Neural progenitor cell (in vitro differentiated cells): Measurements from ENCODE around the gene PRICKLE1. TPM values are rescaled to one million over a fixed set of nuclear protein-coding genes. Genes with fewer than 3 reads are reported as not detected.

Experiments used
- DNase-seq: peaks from one replicate; pipeline ENCODE4 v3.0.0-alpha.2; 2016; ENCODE audit warnings: low spot score
- H2AFZ ChIP-seq: fragments of 200-600 bp; sonication (generic); replicated peaks from 2 replicates; pipeline ENCODE4 v1.6.1; 2016; ENCODE audit warnings: antibody characterized with exemption
- H3F3A ChIP-seq: fragments of 200-600 bp; sonication (generic); 2 replicates; pipeline ENCODE4 v1.6.1; 2016; ENCODE audit warnings: antibody characterized with exemption, low read depth
- H3K27ac ChIP-seq: fragments of 200-600 bp; sonication (generic); 2 replicates; pipeline ENCODE4 v1.5.1; 2016; ENCODE audit warnings: mild to moderate bottlenecking
- H3K27me3 ChIP-seq: fragments of 200-600 bp; sonication (generic); 2 replicates; pipeline ENCODE4 v1.6.1; 2016; ENCODE audit warnings: mild to moderate bottlenecking, moderate library complexity
- H3K36me3 ChIP-seq: fragments of 200-600 bp; sonication (generic); 2 replicates; pipeline ENCODE4 v1.5.1; 2016
- H3K4me1 ChIP-seq: fragments of 200-600 bp; sonication (generic); 2 replicates; pipeline ENCODE4 v1.6.1; 2016; ENCODE audit warnings: mixed run types
- H3K4me2 ChIP-seq: fragments of 200-600 bp; sonication (generic); 2 replicates; pipeline ENCODE4 v1.6.1; 2016
- H3K4me3 ChIP-seq: fragments of 200-600 bp; sonication (generic); 2 replicates; pipeline ENCODE4 v1.5.1; 2016
- H3K79me2 ChIP-seq: fragments of 200-600 bp; sonication (generic); 2 replicates; pipeline ENCODE4 v1.6.1; 2016; ENCODE audit warnings: low read depth
- H3K9ac ChIP-seq: fragments of 200-600 bp; sonication (generic); 2 replicates; pipeline ENCODE4 v1.6.1; 2016
- H3K9me3 ChIP-seq: fragments of 200-600 bp; sonication (generic); 2 replicates; pipeline ENCODE4 v1.5.1; 2016; ENCODE audit warnings: low read depth
- H4K20me1 ChIP-seq: fragments of 200-600 bp; sonication (generic); 2 replicates; pipeline ENCODE4 v1.6.1; 2016; ENCODE audit warnings: low read depth
- H3K27ac Mint-ChIP-seq: 3 replicates; pipeline ENCODE4 v1.8.0; 2021; ENCODE audit warnings: mixed read lengths
- H3K27me3 Mint-ChIP-seq: 2 replicates; pipeline ENCODE4 v1.8.0; 2022; ENCODE audit warnings: low read depth, mild to moderate bottlenecking, inconsistent platforms, moderate library complexity, mixed read lengths; ENCODE audit not compliant: insufficient read depth
- H3K36me3 Mint-ChIP-seq: 3 replicates; pipeline ENCODE4 v1.8.0; 2021; ENCODE audit warnings: mixed read lengths
- H3K4me1 Mint-ChIP-seq: 3 replicates; pipeline ENCODE4 v1.8.0; 2021; ENCODE audit warnings: mixed read lengths
- H3K4me3 Mint-ChIP-seq: 3 replicates; pipeline ENCODE4 v1.8.0; 2021; ENCODE audit warnings: mild to moderate bottlenecking, moderate library complexity, mixed read lengths
- H3K9me3 Mint-ChIP-seq: 3 replicates; pipeline ENCODE4 v1.8.0; 2020; ENCODE audit warnings: mixed read lengths
- EZH2 ChIP-seq: fragments of 200-600 bp; sonication (generic); IDR thresholded peaks from 2 replicates; pipeline ENCODE4 v1.6.1; 2017; ENCODE audit warnings: antibody characterized with exemption, mild to moderate bottlenecking, moderate library complexity
- EZH2phosphoT487 ChIP-seq: fragments of 200-600 bp; sonication (generic); IDR thresholded peaks from 2 replicates; pipeline ENCODE4 v1.6.1; 2017; ENCODE audit warnings: antibody characterized with exemption
- total RNA-seq: library from RNA; depleted of rRNA; stranded (reverse); fragments of >200 nt; gene quantifications from 2 replicates; pipeline ENCODE4 v1.2.3, GENCODE V29; 2015; ENCODE audit warnings: low replicate concordance
- TF ChIP-seq, protein P1 (sequence below): fragments of 200-600 bp; sonication (generic); IDR thresholded peaks from 2 replicates; pipeline ENCODE4 v1.5.1; 2017; ENCODE audit warnings: antibody characterized with exemption, mild to moderate bottlenecking

PRICKLE1 gene
- total RNA-seq, 1 donor from 2014 or later = 4.0 TPM

DNA sequence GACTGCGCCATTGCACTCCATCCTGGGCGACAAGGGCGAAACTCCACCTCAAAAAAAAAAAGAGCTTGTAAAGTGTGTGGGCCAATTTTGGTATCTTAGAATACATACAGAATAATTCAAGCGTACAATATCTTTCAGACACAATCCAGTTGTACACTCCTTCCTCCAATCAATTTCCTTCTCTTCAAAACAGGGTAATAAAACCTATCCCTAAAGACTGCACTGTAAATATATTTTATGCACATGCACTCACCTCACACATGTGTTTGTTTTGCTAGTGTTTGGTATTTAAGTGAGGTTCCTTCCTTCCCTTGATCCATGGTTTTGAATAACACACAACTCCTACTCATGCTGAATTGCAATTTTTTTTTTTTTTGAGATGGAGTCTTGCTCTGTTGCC is 125.9 kb downstream of the PRICKLE1 start:
- H3K4me1 Mint-ChIP-seq = peaks cover 4% of the 10 kb centered on the region
- H3K4me3 Mint-ChIP-seq = no peak overlapping the region
- H2AFZ ChIP-seq = no peak overlapping the region
- H3K4me3 ChIP-seq = no peak overlapping the region
- no peaks in the 10 kb centered on the region for H3K79me2 ChIP-seq
- no peaks in the 10 kb centered on the region for H3F3A ChIP-seq
- H3K27me3 Mint-ChIP-seq = no peaks in the 10 kb centered on the region
- H3K9ac ChIP-seq = no peak overlapping the region
- no peaks in the 10 kb centered on the region for H3K9me3 Mint-ChIP-seq
- H3K27ac Mint-ChIP-seq = no peak overlapping the region
- TF ChIP-seq, protein P1, sequence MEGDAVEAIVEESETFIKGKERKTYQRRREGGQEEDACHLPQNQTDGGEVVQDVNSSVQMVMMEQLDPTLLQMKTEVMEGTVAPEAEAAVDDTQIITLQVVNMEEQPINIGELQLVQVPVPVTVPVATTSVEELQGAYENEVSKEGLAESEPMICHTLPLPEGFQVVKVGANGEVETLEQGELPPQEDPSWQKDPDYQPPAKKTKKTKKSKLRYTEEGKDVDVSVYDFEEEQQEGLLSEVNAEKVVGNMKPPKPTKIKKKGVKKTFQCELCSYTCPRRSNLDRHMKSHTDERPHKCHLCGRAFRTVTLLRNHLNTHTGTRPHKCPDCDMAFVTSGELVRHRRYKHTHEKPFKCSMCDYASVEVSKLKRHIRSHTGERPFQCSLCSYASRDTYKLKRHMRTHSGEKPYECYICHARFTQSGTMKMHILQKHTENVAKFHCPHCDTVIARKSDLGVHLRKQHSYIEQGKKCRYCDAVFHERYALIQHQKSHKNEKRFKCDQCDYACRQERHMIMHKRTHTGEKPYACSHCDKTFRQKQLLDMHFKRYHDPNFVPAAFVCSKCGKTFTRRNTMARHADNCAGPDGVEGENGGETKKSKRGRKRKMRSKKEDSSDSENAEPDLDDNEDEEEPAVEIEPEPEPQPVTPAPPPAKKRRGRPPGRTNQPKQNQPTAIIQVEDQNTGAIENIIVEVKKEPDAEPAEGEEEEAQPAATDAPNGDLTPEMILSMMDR = no peak
- no peak for TF ChIP-seq EZH2
- TF ChIP-seq EZH2phosphoT487 = no peak
- no peaks in the 10 kb centered on the region for H4K20me1 ChIP-seq
- no peaks in the 10 kb centered on the region for H3K9me3 ChIP-seq
- no peaks in the 10 kb centered on the region for H3K27me3 ChIP-seq
- H3K4me1 ChIP-seq = peaks cover under 1% of the 10 kb centered on the region
- H3K4me2 ChIP-seq = no peak overlapping the region
- H3K27ac ChIP-seq = no peak overlapping the region
- H3K36me3 ChIP-seq = no peaks in the 10 kb centered on the region
- DNase-seq = no peak
- H3K36me3 Mint-ChIP-seq = peaks cover 25% of the 10 kb centered on the region

DNA sequence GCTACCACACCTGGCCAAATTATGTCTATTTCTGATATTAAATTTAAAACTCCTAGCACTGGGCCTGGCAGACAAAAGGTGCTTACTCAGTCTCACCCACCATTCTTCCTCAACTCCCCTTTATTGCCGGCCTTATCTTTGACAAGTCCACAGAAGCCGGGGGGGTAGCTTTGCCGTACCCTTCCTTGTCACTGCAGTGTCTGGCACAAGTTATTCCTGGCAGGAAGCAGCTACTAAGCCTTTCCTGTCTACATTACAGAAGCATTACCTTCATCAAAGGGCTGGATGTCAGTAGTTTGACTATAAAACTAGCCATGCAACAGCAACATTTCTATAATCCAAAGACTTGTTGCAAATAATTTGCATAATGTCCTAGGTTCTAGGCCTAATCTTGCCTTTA is 127.1 kb downstream of the PRICKLE1 start:
- Mint-ChIP-seq H3K4me3 (no peak overlapping the region), H3K4me1 (no peaks in the 10 kb centered on the region), H3K36me3 (peaks cover 25% of the 10 kb centered on the region), H3K9me3 (no peaks in the 10 kb centered on the region), H3K27me3 (no peaks in the 10 kb centered on the region), H3K27ac (no peak overlapping the region)
- no peaks in the 10 kb centered on the region for H3K27me3 ChIP-seq
- no peaks in the 10 kb centered on the region for H3K36me3 ChIP-seq
- no peak overlapping the region for H3K9ac ChIP-seq
- DNase-seq = no peak
- no peaks in the 10 kb centered on the region for H3K4me1 ChIP-seq
- H3K4me3 ChIP-seq = no peak overlapping the region
- H3K4me2 ChIP-seq = no peak overlapping the region
- H3K27ac ChIP-seq = no peak overlapping the region
- H3F3A ChIP-seq = no peaks in the 10 kb centered on the region
- no peaks in the 10 kb centered on the region for H4K20me1 ChIP-seq
- no peaks in the 10 kb centered on the region for H3K9me3 ChIP-seq
- no peaks in the 10 kb centered on the region for H3K79me2 ChIP-seq
- TF ChIP-seq EZH2 (no peak), EZH2phosphoT487 (no peak)
- TF ChIP-seq, protein P1 = no peak
- no peak overlapping the region for H2AFZ ChIP-seq

DNA sequence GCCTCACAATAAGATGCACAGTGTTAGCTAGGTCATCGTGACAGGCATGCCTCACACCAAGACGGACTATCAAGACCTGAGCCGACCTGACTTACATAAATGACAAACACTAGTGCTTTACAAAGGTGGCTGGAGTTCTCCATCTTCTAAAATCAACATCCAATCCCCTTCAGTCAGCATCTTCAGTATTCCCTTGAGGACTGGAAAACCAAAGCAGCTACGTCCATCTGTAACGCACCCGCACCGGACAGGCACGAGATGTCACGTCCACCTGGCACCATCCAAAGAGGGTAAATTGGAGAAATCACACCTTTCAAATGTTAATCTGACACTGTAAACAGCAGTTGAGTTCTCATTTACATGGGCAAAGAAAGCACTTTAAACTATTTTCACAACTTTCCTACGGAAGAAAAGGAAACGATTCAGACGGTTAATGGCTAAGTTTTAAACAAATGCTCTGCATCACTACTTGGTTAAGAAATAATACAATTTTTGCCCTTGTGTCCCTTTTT is 130.2 kb downstream of the PRICKLE1 start:
- peaks cover 16% of the 10 kb centered on the region for H3K36me3 Mint-ChIP-seq
- no peak overlapping the region for H3K9ac ChIP-seq
- H3K9me3 Mint-ChIP-seq = no peaks in the 10 kb centered on the region
- no peak overlapping the region for H3K4me3 ChIP-seq
- H2AFZ ChIP-seq = no peak overlapping the region
- no peak overlapping the region for H3K27ac Mint-ChIP-seq
- H3K4me1 ChIP-seq = no peaks in the 10 kb centered on the region
- no peaks in the 10 kb centered on the region for H3K27me3 Mint-ChIP-seq
- H3K79me2 ChIP-seq = no peaks in the 10 kb centered on the region
- H3K4me3 Mint-ChIP-seq = no peak overlapping the region
- H3K36me3 ChIP-seq = no peaks in the 10 kb centered on the region
- no peaks in the 10 kb centered on the region for H4K20me1 ChIP-seq
- H3K27me3 ChIP-seq = no peaks in the 10 kb centered on the region
- no peak overlapping the region for H3K4me2 ChIP-seq
- H3K4me1 Mint-ChIP-seq = no peaks in the 10 kb centered on the region
- H3K9me3 ChIP-seq = no peaks in the 10 kb centered on the region
- H3F3A ChIP-seq = no peaks in the 10 kb centered on the region
- no peak overlapping the region for H3K27ac ChIP-seq
- TF ChIP-seq EZH2phosphoT487 (no peak), EZH2 (no peak)
- TF ChIP-seq, protein P1 = no peak
- DNase-seq = no peak
